Measurements from ENCODE around the gene COL6A2.

DNA sequence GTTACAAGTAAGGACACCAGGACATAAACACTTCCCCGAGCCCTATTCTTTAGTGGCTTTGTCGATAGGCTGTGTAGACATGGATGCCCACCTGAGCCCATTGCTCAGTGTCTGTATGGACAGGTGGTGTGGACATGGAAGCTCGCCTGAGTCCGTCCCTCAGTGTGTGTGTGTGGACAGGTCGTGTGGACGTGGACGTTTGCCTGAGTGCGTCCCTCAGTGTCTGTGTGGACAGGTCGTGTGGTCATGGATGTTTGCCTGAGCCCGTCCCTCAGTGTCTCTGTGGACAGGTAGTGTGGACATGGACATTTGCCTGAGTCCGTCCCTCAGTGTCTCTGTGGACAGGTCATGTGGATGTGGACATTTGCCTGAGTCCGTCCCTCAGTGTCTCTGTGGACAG, 38.7 kb upstream of the COL6A2 start:
- TF ChIP-seq, protein P1, sequence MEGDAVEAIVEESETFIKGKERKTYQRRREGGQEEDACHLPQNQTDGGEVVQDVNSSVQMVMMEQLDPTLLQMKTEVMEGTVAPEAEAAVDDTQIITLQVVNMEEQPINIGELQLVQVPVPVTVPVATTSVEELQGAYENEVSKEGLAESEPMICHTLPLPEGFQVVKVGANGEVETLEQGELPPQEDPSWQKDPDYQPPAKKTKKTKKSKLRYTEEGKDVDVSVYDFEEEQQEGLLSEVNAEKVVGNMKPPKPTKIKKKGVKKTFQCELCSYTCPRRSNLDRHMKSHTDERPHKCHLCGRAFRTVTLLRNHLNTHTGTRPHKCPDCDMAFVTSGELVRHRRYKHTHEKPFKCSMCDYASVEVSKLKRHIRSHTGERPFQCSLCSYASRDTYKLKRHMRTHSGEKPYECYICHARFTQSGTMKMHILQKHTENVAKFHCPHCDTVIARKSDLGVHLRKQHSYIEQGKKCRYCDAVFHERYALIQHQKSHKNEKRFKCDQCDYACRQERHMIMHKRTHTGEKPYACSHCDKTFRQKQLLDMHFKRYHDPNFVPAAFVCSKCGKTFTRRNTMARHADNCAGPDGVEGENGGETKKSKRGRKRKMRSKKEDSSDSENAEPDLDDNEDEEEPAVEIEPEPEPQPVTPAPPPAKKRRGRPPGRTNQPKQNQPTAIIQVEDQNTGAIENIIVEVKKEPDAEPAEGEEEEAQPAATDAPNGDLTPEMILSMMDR (IDR thresholded peaks at IDR 0.05) = no peak
- no peak for TF ChIP-seq EZH2 (IDR thresholded peaks at IDR 0.05; ENCODE audit: borderline replicate concordance, insufficient read depth, low read depth, low read length, poor library complexity, severe bottlenecking)

Measured in B cell (primary cell).